Muscle layer of duodenum (tissue), 2 donors: Measurements from ENCODE around the gene GLIPR1L1.
"Not testable (repeated sequence)": the region's sequence is repeated elsewhere in the genome, so short reads cannot be mapped to it uniquely, and the experiment has no call there.

Source experiments
- H3K27ac ChIP-seq: one replicate; pipeline ENCODE4 v1.7.0; 2013; ENCODE audit warnings: mild to moderate bottlenecking, low read length
- H3K27me3 ChIP-seq: one replicate; pipeline ENCODE4 v1.7.0; 2013; ENCODE audit warnings: low read depth, mild to moderate bottlenecking, control low read depth, low read length
- H3K36me3 ChIP-seq, 2 donors: one replicate each; pipeline ENCODE4 v1.7.0; 2013; ENCODE audit warnings: low read length in 2 of 2, control low read depth in 1 of 2, mild to moderate bottlenecking in 1 of 2; ENCODE audit not compliant: insufficient read depth in 2 of 2, control insufficient read depth in 1 of 2
- H3K4me1 ChIP-seq, 2 donors: one replicate each; pipeline ENCODE4 v1.7.0; 2013; ENCODE audit warnings: low read length in 2 of 2, mild to moderate bottlenecking in 2 of 2, control low read depth in 1 of 2, moderate library complexity in 1 of 2; ENCODE audit not compliant: insufficient read depth in 2 of 2, control insufficient read depth in 1 of 2
- H3K4me3 ChIP-seq, 2 donors: one replicate each; pipeline ENCODE4 v1.7.0; 2013; ENCODE audit warnings: low read length in 2 of 2, low read depth in 1 of 2, mild to moderate bottlenecking in 1 of 2
- H3K9me3 ChIP-seq, 2 donors: one replicate each; pipeline ENCODE4 v1.7.0; 2013; ENCODE audit warnings: low read length in 2 of 2, control low read depth in 1 of 2, mild to moderate bottlenecking in 1 of 2; ENCODE audit not compliant: control insufficient read depth in 1 of 2
- donor health status: healthy.

GLIPR1L1 gene

DNA sequence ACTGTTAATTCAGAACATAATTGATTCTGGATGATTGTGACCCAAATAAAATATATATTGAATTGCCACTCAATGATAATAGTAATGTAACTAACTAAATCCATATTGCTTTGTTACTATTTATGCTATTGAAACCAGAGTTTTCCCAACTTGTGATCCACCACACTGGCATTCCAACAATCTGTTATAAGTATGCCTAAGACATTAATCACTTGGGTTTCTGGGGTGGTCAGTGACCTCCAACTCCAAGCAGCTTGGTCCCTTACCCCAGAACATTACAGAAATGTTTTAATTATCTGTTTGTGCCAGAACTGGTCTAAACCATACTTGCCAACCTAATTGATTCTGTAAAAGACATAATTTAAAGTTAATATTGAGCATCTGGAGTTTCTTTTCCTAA lies 19.0 kb upstream of the GLIPR1L1 start:
- H3K36me3 ChIP-seq, result peaks cover 0 to 7% of the 10 kb centered on the region in 2 donors
- H3K27ac ChIP-seq, result no peak overlapping the region
- no peaks in the 10 kb centered on the region for H3K4me1 ChIP-seq
- no peak overlapping the region for H3K4me3 ChIP-seq
- no peaks in the 10 kb centered on the region for H3K9me3 ChIP-seq
- no peaks in the 10 kb centered on the region for H3K27me3 ChIP-seq

DNA sequence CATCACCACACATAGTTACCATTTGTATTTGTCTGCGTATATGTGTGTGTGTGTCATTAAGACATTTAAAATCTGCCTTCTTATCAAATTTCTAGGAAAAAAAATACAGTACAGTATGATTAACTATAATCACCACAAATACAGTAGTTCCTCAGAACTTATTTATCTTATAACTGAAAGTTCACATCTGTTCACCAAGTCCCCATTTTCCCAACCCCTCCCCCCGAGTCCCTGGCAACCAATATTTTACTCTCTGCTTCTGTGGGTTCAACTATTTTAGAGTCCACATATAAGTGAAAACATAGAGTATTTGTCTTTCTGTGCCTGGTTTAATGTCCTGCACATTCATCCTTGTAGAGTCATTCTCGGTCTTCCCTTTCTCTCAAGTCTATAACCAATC lies 16.7 kb upstream of the GLIPR1L1 start:
- Histone ChIP-seq H3K4me1 (no peaks in the 10 kb centered on the region), H3K36me3 (no peaks in the 10 kb centered on the region), H3K27ac (no peak overlapping the region), H3K9me3 (no peaks in the 10 kb centered on the region), H3K27me3 (no peaks in the 10 kb centered on the region), H3K4me3 (no peak overlapping the region)

DNA sequence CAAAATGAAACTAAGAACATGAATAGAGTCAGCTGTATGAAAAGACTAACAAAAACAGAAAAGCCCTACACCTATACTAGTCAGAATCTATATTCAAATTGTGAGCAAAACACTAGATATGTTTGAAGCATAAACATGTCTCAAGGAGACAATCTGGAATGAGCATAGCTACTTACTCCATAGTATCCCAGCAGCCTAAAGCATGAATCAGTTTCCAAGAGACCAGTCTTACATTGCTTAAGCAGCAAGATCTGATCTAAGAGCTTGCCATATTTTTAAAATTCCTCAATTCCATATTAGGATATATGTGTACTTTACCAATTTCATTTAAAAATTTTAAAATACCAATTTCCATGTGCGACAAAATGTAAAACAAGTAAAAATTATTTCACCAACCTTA lies 12.0 kb upstream of the GLIPR1L1 start:
- no peak overlapping the region for H3K4me3 ChIP-seq
- no peaks in the 10 kb centered on the region for H3K36me3 ChIP-seq
- no peaks in the 10 kb centered on the region for H3K9me3 ChIP-seq
- H3K27me3 ChIP-seq, result no peaks in the 10 kb centered on the region
- H3K27ac ChIP-seq, result no peak overlapping the region
- no peaks in the 10 kb centered on the region for H3K4me1 ChIP-seq

DNA sequence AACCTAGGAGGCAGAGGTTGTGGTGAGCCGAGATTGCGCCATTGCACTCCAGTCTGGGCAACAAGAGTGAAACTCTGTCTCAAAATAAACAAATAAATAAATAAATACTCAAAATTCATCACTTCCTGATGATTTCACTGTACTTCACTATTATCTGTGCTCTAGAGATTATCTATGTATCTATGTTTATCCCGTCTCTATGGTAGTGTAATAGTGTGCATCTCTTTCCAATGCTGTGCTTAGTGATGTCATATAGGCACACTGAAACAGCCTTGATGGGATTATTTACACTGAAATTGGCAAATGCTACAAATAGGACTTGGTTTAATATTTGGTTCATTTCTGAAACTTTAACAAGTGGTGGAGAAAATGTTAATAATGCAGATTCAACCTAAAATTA lies 10.8 kb upstream of the GLIPR1L1 start:
- no peak overlapping the region for H3K27ac ChIP-seq
- no peaks in the 10 kb centered on the region for H3K36me3 ChIP-seq
- no peaks in the 10 kb centered on the region for H3K9me3 ChIP-seq
- H3K4me1 ChIP-seq, result no peaks in the 10 kb centered on the region
- no peaks in the 10 kb centered on the region for H3K27me3 ChIP-seq
- no peak overlapping the region for H3K4me3 ChIP-seq

DNA sequence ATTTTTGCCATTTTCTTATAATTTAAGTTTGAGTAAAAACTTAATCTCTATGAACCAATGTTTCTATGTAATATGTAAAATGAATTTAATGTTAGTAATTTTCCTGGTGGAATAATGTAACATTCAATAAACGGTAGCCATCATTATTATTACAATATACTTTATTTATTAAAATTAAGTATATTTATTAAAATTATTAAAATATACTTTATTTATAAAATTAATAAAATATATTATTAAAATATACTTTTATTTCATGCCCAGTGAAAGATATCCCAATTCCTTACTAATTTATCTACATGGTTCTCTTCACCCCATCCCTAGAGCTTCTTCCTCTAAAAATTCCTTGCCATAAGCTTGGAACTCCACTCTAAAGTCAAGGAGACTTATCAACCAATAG lies 6.8 kb upstream of the GLIPR1L1 start:
- Histone ChIP-seq H3K9me3 (no peaks in the 10 kb centered on the region), H3K27ac (no peak overlapping the region), H3K4me1 (peaks cover 0 to 7% of the 10 kb centered on the region in 2 donors), H3K4me3 (no peak overlapping the region), H3K27me3 (no peaks in the 10 kb centered on the region), H3K36me3 (no peaks in the 10 kb centered on the region)

DNA sequence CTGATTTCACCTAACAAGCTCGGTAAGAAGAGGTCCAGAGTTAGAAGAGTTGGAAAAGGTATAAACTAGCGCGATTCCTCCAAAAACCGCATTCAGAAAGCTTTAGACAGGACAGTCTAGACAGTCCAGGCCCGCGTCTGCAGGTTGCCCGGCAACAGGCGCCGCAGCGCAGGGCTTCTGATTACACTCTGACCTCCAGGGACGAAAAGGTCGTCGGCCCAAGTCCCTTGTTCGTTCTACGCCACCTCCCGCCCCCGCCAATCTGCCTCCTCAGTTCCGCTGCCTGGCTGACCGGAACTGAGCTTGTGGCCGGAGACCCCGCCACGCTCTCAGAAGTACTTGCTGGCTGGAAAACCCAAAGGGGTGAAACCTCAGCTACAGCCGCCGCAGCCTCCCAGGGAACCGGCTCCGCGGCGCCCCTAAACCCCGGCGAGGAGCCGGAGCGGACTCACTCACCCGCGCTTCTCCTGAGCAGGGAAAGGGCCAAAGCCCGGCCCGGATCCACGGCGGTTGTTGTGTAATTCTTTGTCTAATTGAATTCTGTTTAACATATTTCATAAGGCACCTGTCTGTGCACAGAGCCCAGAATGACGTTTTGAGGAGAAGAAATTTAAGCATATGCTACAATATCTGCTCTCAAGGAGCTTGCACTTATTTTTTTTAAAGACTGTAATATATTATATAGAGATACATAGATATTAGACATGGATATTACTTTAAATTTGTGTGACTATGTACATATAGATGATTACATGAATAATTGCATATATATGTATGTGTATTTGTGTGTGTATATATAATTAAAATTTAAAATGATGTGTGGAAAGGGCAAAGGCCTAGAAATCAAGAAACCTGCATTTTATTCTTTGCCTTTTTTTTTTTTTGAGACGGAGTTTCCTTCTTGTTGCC lies 4.3 kb upstream of the GLIPR1L1 start, which contains the start of gene CAPS2:
Gene CAPS2, minus strand, starts transcription at position 407 of the 909 bp plus-strand sequence. CDS start 3,826 bp downstream, outside the sequence.
- Histone ChIP-seq H3K9me3 (no peaks in the 10 kb centered on the region), H3K27me3 (no peaks in the 10 kb centered on the region), H3K4me1 (peaks cover 0 to 17% of the 10 kb centered on the region in 2 donors), H3K27ac (no peak within 1 kb of the TSS), H3K36me3 (no peaks in the 10 kb centered on the region), H3K4me3 (peak within 1 kb of the TSS; percentile 78 to 85)

DNA sequence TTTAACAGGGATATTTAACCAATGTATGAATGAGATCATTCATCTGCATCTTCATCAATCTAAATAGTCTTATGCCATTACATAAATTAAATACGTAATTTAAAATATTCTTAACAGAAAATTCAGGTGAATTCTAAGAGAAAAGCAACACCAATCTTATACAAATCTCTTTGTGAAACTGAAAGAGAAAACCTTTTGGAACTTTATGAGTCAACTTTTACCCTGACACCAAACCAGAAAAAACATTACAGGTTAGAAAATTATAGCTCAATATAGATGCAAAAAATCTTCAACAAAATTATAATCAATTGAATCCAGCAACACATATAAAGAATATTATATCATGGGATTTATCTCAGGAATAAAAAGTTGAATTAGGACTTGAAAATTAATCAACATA lies 3.4 kb downstream of the GLIPR1L1 start:
- H3K9me3 ChIP-seq, result no peaks in the 10 kb centered on the region
- H3K27ac ChIP-seq, result no peak overlapping the region
- no peaks in the 10 kb centered on the region for H3K36me3 ChIP-seq
- peaks cover 0 to 11% of the 10 kb centered on the region in 2 donors for H3K4me1 ChIP-seq
- H3K27me3 ChIP-seq, result no peaks in the 10 kb centered on the region
- H3K4me3 ChIP-seq, result no peak overlapping the region

DNA sequence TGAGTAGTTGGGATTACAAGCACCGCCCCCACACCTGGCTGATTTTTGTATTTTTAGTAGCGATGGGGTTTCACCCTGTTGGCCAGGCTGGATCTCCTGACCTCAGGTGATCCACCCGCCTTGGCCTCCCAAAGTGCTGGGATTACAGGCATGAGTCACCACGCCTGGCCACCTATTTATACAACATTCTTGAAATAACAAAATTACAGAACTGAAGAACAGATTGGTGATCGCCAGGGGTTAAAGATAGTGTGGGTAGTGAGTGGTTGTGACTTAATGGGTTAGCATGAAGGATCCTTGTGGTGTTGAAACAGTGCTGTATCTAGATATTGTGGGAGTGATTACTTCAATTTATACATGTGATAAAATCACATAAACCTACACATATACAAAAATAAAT lies 7.4 kb downstream of the GLIPR1L1 start:
- Histone ChIP-seq H3K36me3 (no peaks in the 10 kb centered on the region), H3K9me3 (no peaks in the 10 kb centered on the region), H3K27ac (no peak overlapping the region), H3K4me3 (no peak overlapping the region), H3K4me1 (no peaks in the 10 kb centered on the region), H3K27me3 (no peaks in the 10 kb centered on the region)

DNA sequence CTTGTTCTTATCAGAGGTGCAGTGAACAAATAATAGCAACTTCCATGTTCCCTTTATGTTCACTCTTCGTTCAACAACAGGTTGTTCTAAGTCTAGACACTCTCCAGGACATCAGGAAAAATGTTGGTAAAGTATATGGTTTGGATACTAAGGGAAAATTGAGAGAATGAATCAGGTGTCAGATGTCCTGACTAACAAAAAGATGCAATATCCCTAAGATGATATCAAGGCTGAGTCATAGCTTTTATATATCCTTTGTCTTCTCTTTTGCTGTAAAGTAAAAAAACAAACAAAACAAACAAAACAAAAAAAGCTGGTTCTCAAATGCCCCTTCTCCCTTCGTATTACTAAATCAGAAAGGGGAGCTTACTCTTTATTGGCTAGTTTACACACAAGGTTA lies 11.1 kb downstream of the GLIPR1L1 start:
- no peaks in the 10 kb centered on the region for H3K36me3 ChIP-seq
- no peaks in the 10 kb centered on the region for H3K27me3 ChIP-seq
- no peaks in the 10 kb centered on the region for H3K9me3 ChIP-seq
- H3K4me3 ChIP-seq, result no peak overlapping the region
- no peak overlapping the region for H3K27ac ChIP-seq
- no peaks in the 10 kb centered on the region for H3K4me1 ChIP-seq

DNA sequence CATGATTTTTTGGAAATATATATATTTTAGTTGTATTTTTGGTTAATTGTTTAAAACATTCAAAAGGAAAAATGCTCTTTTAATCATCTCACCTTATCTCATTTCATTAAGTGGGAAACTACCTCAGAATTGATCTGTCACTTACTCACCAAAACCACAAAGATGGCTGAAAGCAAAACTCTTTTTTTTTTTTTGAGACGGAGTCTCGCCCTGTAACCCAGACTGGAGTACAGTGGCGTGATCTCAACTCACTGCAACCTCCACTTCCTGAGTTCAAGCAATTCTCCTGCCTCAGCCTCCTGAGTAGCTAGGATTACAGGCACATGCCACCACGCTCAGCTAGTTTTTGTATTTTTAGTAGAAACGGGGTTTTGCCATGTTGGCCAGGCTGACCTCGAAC lies 11.7 kb downstream of the GLIPR1L1 start:
- not testable (repeated sequence) for H3K27me3 ChIP-seq, H3K27ac ChIP-seq, H3K36me3 ChIP-seq, H3K4me3 ChIP-seq, H3K9me3 ChIP-seq, H3K4me1 ChIP-seq

DNA sequence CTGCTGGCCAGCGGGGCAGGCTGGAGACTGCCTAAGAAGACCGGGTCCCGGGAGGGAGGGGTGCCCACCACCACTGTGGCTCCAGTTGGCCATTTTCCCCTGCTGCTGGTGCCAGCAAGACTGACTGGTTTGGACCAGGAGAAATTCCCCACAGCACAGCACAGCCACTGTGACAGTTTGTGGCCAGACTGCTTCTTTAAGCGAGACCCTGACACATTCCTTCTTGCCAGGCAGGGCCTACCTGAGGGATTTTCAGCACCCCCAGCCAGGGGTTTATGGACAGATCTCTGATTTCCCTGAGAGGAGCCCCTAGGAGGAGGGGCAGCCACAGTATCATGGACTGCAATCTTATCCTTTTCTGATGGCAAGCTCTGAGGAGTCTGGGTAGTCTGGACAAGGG lies 15.5 kb downstream of the GLIPR1L1 start:
- no peaks in the 10 kb centered on the region for H3K27me3 ChIP-seq
- H3K9me3 ChIP-seq, result no peaks in the 10 kb centered on the region
- no peak overlapping the region for H3K27ac ChIP-seq
- no peaks in the 10 kb centered on the region for H3K4me1 ChIP-seq
- H3K4me3 ChIP-seq, result no peak overlapping the region
- no peaks in the 10 kb centered on the region for H3K36me3 ChIP-seq

DNA sequence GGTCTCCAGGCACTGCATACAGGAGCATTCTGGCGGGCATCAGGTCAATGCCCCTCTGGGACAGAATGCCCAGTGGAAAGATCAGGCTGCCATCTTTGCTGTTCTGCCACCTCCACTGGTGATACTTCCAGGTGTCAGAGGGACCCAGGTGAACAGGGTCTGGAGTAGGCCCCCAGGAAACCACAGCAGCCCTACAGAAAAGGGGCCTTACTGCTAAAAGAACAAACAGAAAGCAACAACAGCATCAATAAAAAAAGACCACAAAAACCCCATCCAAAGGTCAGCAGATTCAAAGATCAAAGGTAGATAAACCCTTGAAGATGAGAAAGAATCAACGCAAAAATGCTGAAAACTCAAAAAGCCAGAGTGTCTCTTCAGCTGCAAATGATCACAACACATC lies 15.9 kb downstream of the GLIPR1L1 start:
- no peaks in the 10 kb centered on the region for H3K9me3 ChIP-seq

More for the DNA sequence above, 15.9 kb downstream of the GLIPR1L1 start:
- Histone ChIP-seq H3K4me1 (no peaks in the 10 kb centered on the region), H3K4me3 (no peak overlapping the region), H3K27ac (no peak overlapping the region), H3K36me3 (no peaks in the 10 kb centered on the region), H3K27me3 (no peaks in the 10 kb centered on the region)
